ES-I3 (cell line): Measurements from ENCODE around the gene MAPKBP1.
A peak's percentile ranks its signal among the peaks of the same experiment; 100 is the strongest.

Source experiments
- H3K36me3 ChIP-seq: 2 replicates; pipeline ENCODE4 v1.6.1; 2013; ENCODE audit warnings: mild to moderate bottlenecking, low read length, control low read depth, moderate library complexity; ENCODE audit not compliant: insufficient read depth
- H3K4me1 ChIP-seq: 2 replicates; pipeline ENCODE4 v1.6.1; 2013; ENCODE audit warnings: mild to moderate bottlenecking, control low read depth, low read length; ENCODE audit not compliant: insufficient read depth
- H3K9ac ChIP-seq: 2 replicates; pipeline ENCODE4 v1.6.1; 2013; ENCODE audit warnings: low read depth, mild to moderate bottlenecking, low read length, moderate library complexity
- H3K9me3 ChIP-seq: 2 replicates; pipeline ENCODE4 v1.6.1; 2013; ENCODE audit warnings: mild to moderate bottlenecking, low read length, moderate library complexity; ENCODE audit not compliant: control insufficient read depth, insufficient read depth

MAPKBP1 gene

GRCh38 chr15:41774882-41775417 lies 666 bp downstream of the MAPKBP1 start:
- no peaks in the 10 kb centered on the region for H3K36me3 ChIP-seq
- H3K4me1 ChIP-seq, result peaks cover 30% of the 10 kb centered on the region
- no peaks in the 10 kb centered on the region for H3K9me3 ChIP-seq
- H3K9ac ChIP-seq, result peak overlapping the region; percentile 61

- Histone ChIP-seq H3K4me1 (peaks cover 37% of the 10 kb centered on the region), H3K36me3 (no peaks in the 10 kb centered on the region), H3K9ac (peak overlapping the region; percentile 61; the same call in 1 of the 2 replicates), H3K9me3 (no peaks in the 10 kb centered on the region)
Measured at GRCh38 chr15:41775651-41776050, 1.4 kb downstream of the MAPKBP1 start.

- H3K36me3 ChIP-seq, result no peaks in the 10 kb centered on the region
- H3K9ac ChIP-seq, result no peak overlapping the region
- no peaks in the 10 kb centered on the region for H3K9me3 ChIP-seq
- peaks cover 39% of the 10 kb centered on the region for H3K4me1 ChIP-seq
Measured at GRCh38 chr15:41777421-41777973, 3.2 kb downstream of the MAPKBP1 start.

GRCh38 chr15:41778521-41778920 lies 4.2 kb downstream of the MAPKBP1 start:
- no peak overlapping the region for H3K9ac ChIP-seq
- H3K9me3 ChIP-seq, result no peaks in the 10 kb centered on the region
- peaks cover 39% of the 10 kb centered on the region for H3K4me1 ChIP-seq
- no peaks in the 10 kb centered on the region for H3K36me3 ChIP-seq

GRCh38 chr15:41779662-41780157 lies 5.4 kb downstream of the MAPKBP1 start:
- Histone ChIP-seq H3K36me3 (no peaks in the 10 kb centered on the region), H3K9me3 (no peaks in the 10 kb centered on the region), H3K9ac (no peak overlapping the region), H3K4me1 (peaks cover 39% of the 10 kb centered on the region)

- no peaks in the 10 kb centered on the region for H3K9me3 ChIP-seq
- H3K36me3 ChIP-seq, result no peaks in the 10 kb centered on the region
- peaks cover 39% of the 10 kb centered on the region for H3K4me1 ChIP-seq
- H3K9ac ChIP-seq, result no peak overlapping the region
Measured at GRCh38 chr15:41780266-41780665, 6.0 kb downstream of the MAPKBP1 start.

- Histone ChIP-seq H3K9ac (no peak overlapping the region), H3K36me3 (no peaks in the 10 kb centered on the region), H3K4me1 (peaks cover 39% of the 10 kb centered on the region), H3K9me3 (no peaks in the 10 kb centered on the region)
Measured at GRCh38 chr15:41780727-41781126, 6.4 kb downstream of the MAPKBP1 start.

GRCh38 chr15:41782371-41783282 lies 8.3 kb downstream of the MAPKBP1 start:
- H3K4me1 ChIP-seq, result peaks cover 28% of the 10 kb centered on the region
- no peaks in the 10 kb centered on the region for H3K9me3 ChIP-seq
- H3K36me3 ChIP-seq, result no peaks in the 10 kb centered on the region
- H3K9ac ChIP-seq, result no peak overlapping the region

GRCh38 chr15:41783296-41783695 lies 9.0 kb downstream of the MAPKBP1 start:
- Histone ChIP-seq H3K4me1 (peaks cover 24% of the 10 kb centered on the region), H3K9ac (no peak overlapping the region)

GRCh38 chr15:41788262-41788661 lies 14.0 kb downstream of the MAPKBP1 start:
- no peaks in the 10 kb centered on the region for H3K36me3 ChIP-seq
- no peaks in the 10 kb centered on the region for H3K9me3 ChIP-seq
- no peak overlapping the region for H3K9ac ChIP-seq
- peaks cover 31% of the 10 kb centered on the region for H3K4me1 ChIP-seq

More at GRCh38 chr15:41783296-41783695, 9.0 kb downstream of the MAPKBP1 start:
- H3K9me3 ChIP-seq, result no peaks in the 10 kb centered on the region
- H3K36me3 ChIP-seq, result no peaks in the 10 kb centered on the region

- no peak overlapping the region for H3K9ac ChIP-seq
- no peaks in the 10 kb centered on the region for H3K36me3 ChIP-seq
- H3K4me1 ChIP-seq, result peaks cover 31% of the 10 kb centered on the region
- no peaks in the 10 kb centered on the region for H3K9me3 ChIP-seq
Measured at GRCh38 chr15:41789236-41789635, 15.0 kb downstream of the MAPKBP1 start.

- H3K9ac ChIP-seq, result no peak overlapping the region
- H3K9me3 ChIP-seq, result no peaks in the 10 kb centered on the region
- no peaks in the 10 kb centered on the region for H3K36me3 ChIP-seq
- H3K4me1 ChIP-seq, result peaks cover 31% of the 10 kb centered on the region
Measured at GRCh38 chr15:41789662-41790061, 15.4 kb downstream of the MAPKBP1 start.

- Histone ChIP-seq H3K4me1 (peaks cover 31% of the 10 kb centered on the region), H3K9me3 (no peaks in the 10 kb centered on the region), H3K9ac (no peak overlapping the region), H3K36me3 (no peaks in the 10 kb centered on the region)
Measured at GRCh38 chr15:41790169-41790568, 15.9 kb downstream of the MAPKBP1 start.

- Histone ChIP-seq H3K9me3 (no peaks in the 10 kb centered on the region), H3K9ac (no peak overlapping the region), H3K4me1 (peaks cover 31% of the 10 kb centered on the region), H3K36me3 (no peaks in the 10 kb centered on the region)
Measured at GRCh38 chr15:41790756-41791546, 16.7 kb downstream of the MAPKBP1 start.
